ENCODE data around the gene ARHGAP40.

ARHGAP40 gene

GRCh38 chr20:38664284-38664683 lies 62.7 kb downstream of the ARHGAP40 start:
- H3K36me3 ChIP-seq (ENCODE audit: insufficient read depth, low read length): no peaks in the 10 kb centered on the region

GRCh38 chr20:38665094-38665493 lies 63.5 kb downstream of the ARHGAP40 start:
- no peak overlapping the region for H3K27ac ChIP-seq (ENCODE audit: low read length)
- H3K9me3 ChIP-seq (ENCODE audit: insufficient read depth, low read length, severe bottlenecking): no peaks in the 10 kb centered on the region
- no peak overlapping the region for H3K4me3 ChIP-seq (ENCODE audit: low read depth in 1 of 2, low read length in 2 of 2)
- TF ChIP-seq CTCF (IDR thresholded peaks at IDR 0.05; ENCODE audit: borderline replicate concordance, extremely low read depth, low read length, poor library complexity, severe bottlenecking) (no peak), EZH2 (IDR thresholded peaks at IDR 0.05; ENCODE audit: borderline replicate concordance, low read depth, low read length, severe bottlenecking) (no peak)
- no peaks in the 10 kb centered on the region for H3K4me1 ChIP-seq (ENCODE audit: insufficient read depth, low read length)
- no peak overlapping the region for H3K9ac ChIP-seq (ENCODE audit: low read depth, low read length)
- H4K20me1 ChIP-seq (ENCODE audit: insufficient read depth, low read length): no peaks in the 10 kb centered on the region; the same call in 1 of the 2 replicates
- H3K79me2 ChIP-seq (ENCODE audit: insufficient read depth, low read length): no peaks in the 10 kb centered on the region
- H3K27me3 ChIP-seq (ENCODE audit: insufficient read depth, low read length, poor library complexity): peaks cover 11% of the 10 kb centered on the region
- H3K4me2 ChIP-seq (ENCODE audit: insufficient read depth, low read length): no peak overlapping the region
- ATAC-seq (ENCODE audit: insufficient read depth, low read depth) (no peak), DNase-seq (no peak)
- H3K36me3 ChIP-seq (ENCODE audit: insufficient read depth, low read length): no peaks in the 10 kb centered on the region
- no peak overlapping the region for H2AFZ ChIP-seq (ENCODE audit: low read depth, low read length)

More at GRCh38 chr20:38664284-38664683, 62.7 kb downstream of the ARHGAP40 start:
- H4K20me1 ChIP-seq (ENCODE audit: insufficient read depth, low read length): no peaks in the 10 kb centered on the region; the same call in 1 of the 2 replicates
- no peaks in the 10 kb centered on the region for H3K9me3 ChIP-seq (ENCODE audit: insufficient read depth, low read length, severe bottlenecking)
- no peak for ATAC-seq (ENCODE audit: insufficient read depth, low read depth)
- peaks cover 11% of the 10 kb centered on the region for H3K27me3 ChIP-seq (ENCODE audit: insufficient read depth, low read length, poor library complexity)
- H3K4me2 ChIP-seq (ENCODE audit: insufficient read depth, low read length): no peak overlapping the region
- H3K4me1 ChIP-seq (ENCODE audit: insufficient read depth, low read length): no peaks in the 10 kb centered on the region
- H3K4me3 ChIP-seq (ENCODE audit: low read depth in 1 of 2, low read length in 2 of 2): no peak overlapping the region
- H3K27ac ChIP-seq (ENCODE audit: low read length): no peak overlapping the region
- H3K79me2 ChIP-seq (ENCODE audit: insufficient read depth, low read length): no peaks in the 10 kb centered on the region
- TF ChIP-seq CTCF (IDR thresholded peaks at IDR 0.05; ENCODE audit: borderline replicate concordance, extremely low read depth, low read length, poor library complexity, severe bottlenecking): no peak
- no peak for TF ChIP-seq EZH2 (IDR thresholded peaks at IDR 0.05; ENCODE audit: borderline replicate concordance, low read depth, low read length, severe bottlenecking)
- DNase-seq: no peak
- H3K9ac ChIP-seq (ENCODE audit: low read depth, low read length): no peak overlapping the region
- H2AFZ ChIP-seq (ENCODE audit: low read depth, low read length): no peak overlapping the region

DNA sequence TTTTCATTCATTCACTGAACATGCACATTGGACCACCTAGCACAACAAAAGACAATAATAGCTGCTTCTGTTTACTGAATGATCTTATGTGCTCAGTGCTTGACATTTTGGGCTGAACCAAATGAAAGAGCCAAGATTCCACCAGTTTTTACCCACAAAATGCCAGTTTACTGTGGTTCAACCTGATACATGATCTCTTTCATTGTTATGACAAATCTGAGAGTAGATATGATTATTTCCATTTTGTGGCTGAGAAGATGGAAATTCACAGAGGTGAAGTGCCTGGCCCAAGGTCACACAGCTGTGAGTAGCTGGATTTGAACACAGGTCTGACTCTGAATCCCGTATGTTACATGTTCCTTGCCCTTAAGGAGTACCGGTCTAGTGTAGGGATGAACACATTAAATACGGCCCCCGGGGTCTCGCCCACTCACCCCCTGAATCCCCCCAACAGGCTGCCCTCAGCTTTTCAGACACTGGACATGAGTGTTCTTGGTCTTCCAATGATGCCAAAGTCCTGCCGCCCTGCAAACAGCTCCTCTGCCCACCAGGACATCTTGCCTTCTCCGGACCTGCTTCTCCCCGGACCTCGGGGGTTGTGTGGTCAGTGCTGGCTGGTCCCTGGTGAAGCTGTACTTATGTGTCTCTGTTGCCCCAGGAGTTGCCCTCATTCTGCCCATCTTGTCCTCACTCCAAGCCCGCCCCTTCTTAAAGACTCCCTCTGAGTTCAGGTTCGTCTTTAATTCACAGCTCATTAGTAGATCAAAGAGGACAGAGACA lies 64.1 kb downstream of the ARHGAP40 start:
- ATAC-seq (ENCODE audit: insufficient read depth, low read depth): no peak
- TF ChIP-seq EZH2 (IDR thresholded peaks at IDR 0.05; ENCODE audit: borderline replicate concordance, low read depth, low read length, severe bottlenecking) (no peak), CTCF (IDR thresholded peaks at IDR 0.05; ENCODE audit: borderline replicate concordance, extremely low read depth, low read length, poor library complexity, severe bottlenecking) (no peak)

More for the DNA sequence above, 64.1 kb downstream of the ARHGAP40 start:
- H3K36me3 ChIP-seq (ENCODE audit: insufficient read depth, low read length): no peaks in the 10 kb centered on the region
- H3K9me3 ChIP-seq (ENCODE audit: insufficient read depth, low read length, severe bottlenecking): no peaks in the 10 kb centered on the region
- H3K27ac ChIP-seq (ENCODE audit: low read length): no peak overlapping the region
- no peaks in the 10 kb centered on the region for H3K79me2 ChIP-seq (ENCODE audit: insufficient read depth, low read length)
- H3K4me2 ChIP-seq (ENCODE audit: insufficient read depth, low read length): no peak overlapping the region
- H2AFZ ChIP-seq (ENCODE audit: low read depth, low read length): no peak overlapping the region
- peaks cover 11% of the 10 kb centered on the region for H3K27me3 ChIP-seq (ENCODE audit: insufficient read depth, low read length, poor library complexity)
- no peak overlapping the region for H3K4me3 ChIP-seq (ENCODE audit: low read depth in 1 of 2, low read length in 2 of 2)
- no peak for DNase-seq
- no peaks in the 10 kb centered on the region for H3K4me1 ChIP-seq (ENCODE audit: insufficient read depth, low read length)
- H3K9ac ChIP-seq (ENCODE audit: low read depth, low read length): no peak overlapping the region
- no peaks in the 10 kb centered on the region; the same call in 1 of the 2 replicates for H4K20me1 ChIP-seq (ENCODE audit: insufficient read depth, low read length)
